ENCODE results near the gene SNRNP25.

DNA sequence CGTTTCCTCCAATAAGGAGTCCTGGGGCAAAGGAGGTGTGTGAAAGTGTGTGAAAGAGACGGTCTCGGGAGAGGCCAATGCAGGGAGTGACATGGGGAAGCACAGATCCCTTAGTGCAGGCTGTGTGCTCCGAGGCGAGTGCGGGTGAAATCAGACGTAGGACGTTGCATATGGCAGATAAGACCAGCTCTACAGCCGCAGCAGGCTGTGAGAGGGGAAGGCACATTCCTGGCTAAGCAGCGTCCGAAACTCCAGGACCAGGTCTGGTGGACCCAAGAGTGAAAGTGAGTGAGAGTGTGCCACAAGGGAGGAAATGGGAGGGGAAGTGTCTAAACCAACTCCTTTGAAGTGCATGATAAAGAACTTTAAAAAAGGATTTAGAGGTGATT is 11.6 kb upstream of the SNRNP25 start:
- TF ChIP-seq, protein P1, sequence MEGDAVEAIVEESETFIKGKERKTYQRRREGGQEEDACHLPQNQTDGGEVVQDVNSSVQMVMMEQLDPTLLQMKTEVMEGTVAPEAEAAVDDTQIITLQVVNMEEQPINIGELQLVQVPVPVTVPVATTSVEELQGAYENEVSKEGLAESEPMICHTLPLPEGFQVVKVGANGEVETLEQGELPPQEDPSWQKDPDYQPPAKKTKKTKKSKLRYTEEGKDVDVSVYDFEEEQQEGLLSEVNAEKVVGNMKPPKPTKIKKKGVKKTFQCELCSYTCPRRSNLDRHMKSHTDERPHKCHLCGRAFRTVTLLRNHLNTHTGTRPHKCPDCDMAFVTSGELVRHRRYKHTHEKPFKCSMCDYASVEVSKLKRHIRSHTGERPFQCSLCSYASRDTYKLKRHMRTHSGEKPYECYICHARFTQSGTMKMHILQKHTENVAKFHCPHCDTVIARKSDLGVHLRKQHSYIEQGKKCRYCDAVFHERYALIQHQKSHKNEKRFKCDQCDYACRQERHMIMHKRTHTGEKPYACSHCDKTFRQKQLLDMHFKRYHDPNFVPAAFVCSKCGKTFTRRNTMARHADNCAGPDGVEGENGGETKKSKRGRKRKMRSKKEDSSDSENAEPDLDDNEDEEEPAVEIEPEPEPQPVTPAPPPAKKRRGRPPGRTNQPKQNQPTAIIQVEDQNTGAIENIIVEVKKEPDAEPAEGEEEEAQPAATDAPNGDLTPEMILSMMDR (IDR thresholded peaks at IDR 0.05), result no peak
- TF ChIP-seq EP300 (IDR thresholded peaks at IDR 0.05), result no peak
- TF ChIP-seq POLR2A (IDR thresholded peaks at IDR 0.05; ENCODE audit: low read depth), result no peak

Measured in esophagus muscularis mucosa (tissue), 4 donors.